Endothelial cell of umbilical vein (primary cell): Measurements from ENCODE around the gene DRAM1. TPM values are rescaled to one million over a fixed set of nuclear protein-coding genes. Genes with fewer than 3 reads are reported as not detected.

Source experiments
- BruUV-seq: library from RNA; stranded (reverse); fragments of 400-500 nt; replicated peaks from 2 replicates; lab custom pipeline; 2021; lab: Mats Ljungman, UMichigan
- CTCF ChIA-PET: fragments of 300-600, 350-600 bp; sonication (Branson Sonifier 250); formaldehyde crosslinking; loops from one replicate; lab custom pipeline; 2021; ENCODE audit warnings: antibody characterized with exemption, inconsistent platforms; lab: Charles Lee
- POLR2A ChIA-PET: fragments of 300-600, 350-600 bp; sonication (Branson Sonifier 250); formaldehyde crosslinking; loops from one replicate; lab custom pipeline; 2021; ENCODE audit warnings: antibody characterized with exemption, inconsistent platforms; lab: Charles Lee
- DNase-seq: peaks from one replicate; pipeline ENCODE4 v3.0.0-alpha.2; 2011; ENCODE audit warnings: low read depth, low spot score
- FAIRE-seq: peaks from 2 replicates; lab custom pipeline; 2011; peaks lifted over from hg19 to GRCh38; lab: Jason Lieb, UNC
- H2AFZ ChIP-seq: 2 replicates; pipeline ENCODE4 v1.6.0; 2012; ENCODE audit warnings: low read depth, low read length, control low read depth, inconsistent platforms
- H3K27ac ChIP-seq: 2 replicates; pipeline ENCODE4 v1.5.1; 2011; ENCODE audit warnings: low read depth, mild to moderate bottlenecking, control low read depth, low read length, moderate library complexity; ENCODE audit not compliant: insufficient read depth
- H3K27me3 ChIP-seq, 2 experiments: 2 replicates each; pipeline versions ENCODE4 v1.6.0 to v1.6.1; 2011; ENCODE audit warnings: low read length in 2 of 2, mixed read lengths in 1 of 2; ENCODE audit not compliant: control insufficient read depth in 2 of 2, insufficient read depth in 2 of 2
- H3K36me3 ChIP-seq, 2 experiments: 2 replicates in 1 of 2; 3 replicates in 1 of 2; pipeline ENCODE4 v1.5.1; 2011; ENCODE audit warnings: low read length in 2 of 2, mild to moderate bottlenecking in 1 of 2, moderate library complexity in 1 of 2; ENCODE audit not compliant: control insufficient read depth in 2 of 2, insufficient read depth in 2 of 2; ENCODE audit errors: extremely low read depth in 1 of 2
- H3K4me1 ChIP-seq: 3 replicates; pipeline ENCODE4 v1.5.1; 2011; ENCODE audit warnings: mild to moderate bottlenecking, low read length; ENCODE audit not compliant: control insufficient read depth, insufficient read depth; ENCODE audit errors: extremely low read depth
- H3K4me2 ChIP-seq: 2 replicates; pipeline ENCODE4 v1.6.1; 2011; ENCODE audit warnings: low read length, control low read depth, mixed read lengths; ENCODE audit not compliant: insufficient read depth
- H3K4me3 ChIP-seq, 3 experiments: fragments of 200-600 bp in 1 of 3; sonication (generic), shearing (Covaris generic) in 1 of 3; replicated peaks in 1 of 3; 2 replicates each; pipeline ENCODE4 v1.5.1; 2011 to 2016; ENCODE audit warnings: control low read depth in 3 of 3, low read length in 3 of 3, mild to moderate bottlenecking in 2 of 3, inconsistent platforms in 1 of 3, low read depth in 1 of 3, moderate library complexity in 1 of 3; ENCODE audit not compliant: insufficient read depth in 1 of 3
- H3K79me2 ChIP-seq: 2 replicates; pipeline ENCODE4 v1.6.0; 2012; ENCODE audit warnings: low read length, inconsistent platforms; ENCODE audit not compliant: control insufficient read depth, insufficient read depth
- H3K9ac ChIP-seq: replicated peaks from 2 replicates; pipeline ENCODE3; 2011; ENCODE audit warnings: low read length, control low read depth; ENCODE audit not compliant: insufficient read depth; ENCODE audit errors: extremely low read depth
- H3K9me1 ChIP-seq: replicated peaks from 3 replicates; pipeline ENCODE4 v1.6.0; 2011; ENCODE audit warnings: mild to moderate bottlenecking, low read length; ENCODE audit not compliant: control insufficient read depth, insufficient read depth; ENCODE audit errors: extremely low read depth
- H3K9me3 ChIP-seq: replicated peaks from 2 replicates; pipeline ENCODE4 v1.5.1; 2012; ENCODE audit warnings: low read length, inconsistent platforms; ENCODE audit not compliant: control insufficient read depth, insufficient read depth
- H4K20me1 ChIP-seq: replicated peaks from 2 replicates; pipeline ENCODE3; 2011; ENCODE audit warnings: mild to moderate bottlenecking, low read length; ENCODE audit not compliant: control insufficient read depth, insufficient read depth; ENCODE audit errors: extremely low read depth
- EZH2 ChIP-seq: IDR thresholded peaks from 2 replicates; pipeline ENCODE4 v1.6.1; 2012; ENCODE audit warnings: borderline replicate concordance, low read depth, mild to moderate bottlenecking, moderate library complexity, low read length, inconsistent platforms; ENCODE audit not compliant: severe bottlenecking
- FOS ChIP-seq: IDR thresholded peaks from 2 replicates; pipeline ENCODE4 v1.6.1; 2011; ENCODE audit warnings: mild to moderate bottlenecking, low read length, moderate library complexity, borderline replicate concordance; ENCODE audit not compliant: insufficient read depth
- GATA2 ChIP-seq: IDR thresholded peaks from 2 replicates; pipeline ENCODE4 v1.7.0; 2011; ENCODE audit warnings: low read depth, mild to moderate bottlenecking, moderate library complexity, mixed read lengths, low read length; ENCODE audit not compliant: insufficient read length, insufficient read depth
- JUN ChIP-seq: IDR thresholded peaks from 2 replicates; pipeline ENCODE4 v1.6.1; 2011; ENCODE audit warnings: borderline replicate concordance, low read depth; ENCODE audit not compliant: insufficient read length, insufficient read depth
- MAX ChIP-seq: IDR thresholded peaks from 2 replicates; pipeline ENCODE4 v1.6.1; 2011; ENCODE audit not compliant: insufficient read depth, insufficient read length
- MYC ChIP-seq: IDR thresholded peaks from one replicate; pipeline ENCODE4 v1.6.1; 2011; ENCODE audit warnings: mild to moderate bottlenecking, low read depth, low read length
- POLR2A ChIP-seq: IDR thresholded peaks from 2 replicates; pipeline ENCODE4 v1.6.1; 2012; ENCODE audit warnings: low read depth, mild to moderate bottlenecking, control low read depth, low read length
- POLR2AphosphoS5 ChIP-seq: IDR thresholded peaks from 2 replicates; pipeline ENCODE4 v1.6.1; 2012; ENCODE audit warnings: low read depth, mild to moderate bottlenecking, control low read depth, low read length, moderate library complexity; ENCODE audit not compliant: insufficient read depth
- dilution Hi-C: fragments of 300-500 bp; cut with MboI; formaldehyde crosslinking; loops from one replicate; pipeline ENCODE4 v1.15.0; 2019; ENCODE audit warnings: low sequenced_read_pairs; ENCODE audit not compliant: extremely low pct_ligation_motif_present
- intact Hi-C: fragments of 100-400 bp; cut with micrococcal nuclease; formaldehyde crosslinking; loops from one replicate; pipeline ENCODE4 v1.10.0; 2022
- polyA plus RNA-seq, 4 experiments: library from polyadenylated mRNA; depleted of rRNA in 3 of 4; stranded (reverse) in 3 of 4; unstranded in 1 of 4; fragments of >200 nt; gene quantifications; 2 replicates each; pipeline versions ENCODE4 v1.2.1 to v1.2.3, GENCODE V29; 2011 to 2012; ENCODE audit warnings: missing spikeins in 1 of 4
- total RNA-seq: library from RNA; stranded (reverse); gene quantifications from 2 replicates; pipeline ENCODE4 v1.2.3, GENCODE V29; 2021
- TF ChIP-seq, protein P1 (sequence below), 2 donors: IDR thresholded peaks; 1 replicate in 1 of 2; 2 replicates in 1 of 2; pipeline ENCODE4 v1.5.1; 2011; ENCODE audit warnings: low read length in 2 of 2, mild to moderate bottlenecking in 2 of 2, moderate library complexity in 2 of 2, control low read depth in 1 of 2, inconsistent platforms in 1 of 2, low read depth in 1 of 2; ENCODE audit not compliant: insufficient read depth in 1 of 2; ENCODE audit errors: extremely low read depth in 1 of 2

DRAM1 gene
- total and polyA plus RNA-seq, 2 donors (not counting 3 experiments of a cell fraction or from before 2014, with no cell fraction given) = 24.6 to 46.3 TPM

GRCh38 chr12:101857043-101857558 lies 20.3 kb upstream of the DRAM1 start:
- Histone ChIP-seq H3K9ac (no peak overlapping the region), H3K27me3 (no peaks in the 10 kb centered on the region), H3K9me1 (no peaks in the 10 kb centered on the region), H3K4me1 (no peaks in the 10 kb centered on the region), H3K36me3 (no peaks in the 10 kb centered on the region), H3K79me2 (no peaks in the 10 kb centered on the region), H3K27ac (no peak overlapping the region), H3K4me2 (no peak overlapping the region), H4K20me1 (no peaks in the 10 kb centered on the region), H3K4me3 (no peak overlapping the region), H3K9me3 (no peaks in the 10 kb centered on the region), H2AFZ (no peak overlapping the region)
- POLR2A ChIA-PET = no interaction called here
- TF ChIP-seq JUN (peak; percentile 38), GATA2 (no peak), FOS (peak; percentile 46)
- peak; percentile 80 for DNase-seq
- intact Hi-C loops (no loop called here), dilution Hi-C loops (no loop called here)
- BruUV-seq = no TSS peak
- FAIRE-seq = no peak
- CTCF ChIA-PET = no interaction called here

- Histone ChIP-seq H3K9ac (no peak overlapping the region), H3K4me1 (no peaks in the 10 kb centered on the region), H3K4me2 (no peak overlapping the region), H3K27me3 (no peaks in the 10 kb centered on the region), H2AFZ (no peak overlapping the region), H3K79me2 (no peaks in the 10 kb centered on the region), H3K27ac (no peak overlapping the region), H3K36me3 (no peaks in the 10 kb centered on the region), H3K9me3 (no peaks in the 10 kb centered on the region), H4K20me1 (no peaks in the 10 kb centered on the region), H3K9me1 (no peaks in the 10 kb centered on the region), H3K4me3 (no peak overlapping the region)
- TF ChIP-seq MAX = no peak
- no peak for TF ChIP-seq POLR2AphosphoS5
- TF ChIP-seq MYC = no peak
- no peak for TF ChIP-seq FOS
- TF ChIP-seq EZH2 = no peak
- TF ChIP-seq, protein P1, sequence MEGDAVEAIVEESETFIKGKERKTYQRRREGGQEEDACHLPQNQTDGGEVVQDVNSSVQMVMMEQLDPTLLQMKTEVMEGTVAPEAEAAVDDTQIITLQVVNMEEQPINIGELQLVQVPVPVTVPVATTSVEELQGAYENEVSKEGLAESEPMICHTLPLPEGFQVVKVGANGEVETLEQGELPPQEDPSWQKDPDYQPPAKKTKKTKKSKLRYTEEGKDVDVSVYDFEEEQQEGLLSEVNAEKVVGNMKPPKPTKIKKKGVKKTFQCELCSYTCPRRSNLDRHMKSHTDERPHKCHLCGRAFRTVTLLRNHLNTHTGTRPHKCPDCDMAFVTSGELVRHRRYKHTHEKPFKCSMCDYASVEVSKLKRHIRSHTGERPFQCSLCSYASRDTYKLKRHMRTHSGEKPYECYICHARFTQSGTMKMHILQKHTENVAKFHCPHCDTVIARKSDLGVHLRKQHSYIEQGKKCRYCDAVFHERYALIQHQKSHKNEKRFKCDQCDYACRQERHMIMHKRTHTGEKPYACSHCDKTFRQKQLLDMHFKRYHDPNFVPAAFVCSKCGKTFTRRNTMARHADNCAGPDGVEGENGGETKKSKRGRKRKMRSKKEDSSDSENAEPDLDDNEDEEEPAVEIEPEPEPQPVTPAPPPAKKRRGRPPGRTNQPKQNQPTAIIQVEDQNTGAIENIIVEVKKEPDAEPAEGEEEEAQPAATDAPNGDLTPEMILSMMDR (IDR thresholded peaks at IDR 0.05; ENCODE audit: extremely low read depth in 1 of 2, insufficient read depth in 1 of 2, low read depth in 1 of 2, low read length in 2 of 2) = no peak
- no peak for TF ChIP-seq JUN
- TF ChIP-seq POLR2A = no peak
- no peak for TF ChIP-seq GATA2
- intact Hi-C loops = no loop called here
- no TSS peak for BruUV-seq
- dilution Hi-C loops = no loop called here
- ChIA-PET POLR2A (no interaction called here), CTCF (no interaction called here)
- DNase-seq (no peak), FAIRE-seq (no peak)
Measured at GRCh38 chr12:101858361-101858760, 19.0 kb upstream of the DRAM1 start.
